ENCODE measurements around the gene COMMD3.

Gene COMMD3

DNA sequence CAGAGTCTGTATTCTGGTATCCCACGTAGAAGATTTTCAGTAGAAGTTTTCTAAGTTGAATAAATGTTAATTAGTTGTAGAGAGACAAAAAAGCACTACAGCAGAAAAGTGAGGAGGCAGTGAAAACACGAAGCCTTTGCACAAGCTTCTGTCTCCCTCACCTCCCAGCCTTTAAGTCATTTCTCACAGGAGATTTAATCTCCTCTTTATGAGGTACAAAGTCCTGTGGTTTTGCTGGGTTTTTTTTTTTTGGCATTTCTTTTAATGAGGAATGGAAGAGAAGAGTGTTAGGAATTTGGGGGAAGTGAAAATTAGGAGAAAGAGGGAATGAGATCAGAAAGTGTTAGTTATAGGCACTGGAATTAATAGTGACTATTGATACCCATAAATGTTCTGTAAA lies 50.6 kb downstream of the COMMD3 start:
- DNase-seq (ENCODE audit: low read depth), result no peak

- no peak for DNase-seq (ENCODE audit: low read depth)
These were observed 51.3 kb downstream of the COMMD3 start for GRCh38 chr10:22367471-22367870.

GRCh38 chr10:22368402-22368801 lies 52.2 kb downstream of the COMMD3 start:
- no peak for DNase-seq (ENCODE audit: low read depth)

DNA sequence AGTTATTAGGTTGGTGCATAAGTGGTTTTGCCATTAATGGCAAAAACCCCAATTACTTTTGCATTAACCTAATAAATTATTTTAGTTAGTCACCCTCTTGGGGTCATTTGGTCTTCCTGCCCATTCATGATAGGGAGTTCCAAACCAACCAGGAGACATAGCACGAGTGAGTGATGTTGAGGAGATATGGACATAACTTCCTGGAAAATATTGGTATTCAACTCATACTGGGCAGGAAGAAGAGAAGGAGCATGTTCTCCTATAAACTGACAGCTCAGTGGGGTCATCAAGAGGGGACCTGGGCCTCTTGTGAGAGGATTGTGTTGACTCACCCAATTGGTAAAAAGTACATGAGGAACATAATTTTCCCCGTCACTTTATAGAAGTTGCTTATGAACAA lies 52.8 kb downstream of the COMMD3 start:
- no peak for DNase-seq (ENCODE audit: low read depth)

DNA sequence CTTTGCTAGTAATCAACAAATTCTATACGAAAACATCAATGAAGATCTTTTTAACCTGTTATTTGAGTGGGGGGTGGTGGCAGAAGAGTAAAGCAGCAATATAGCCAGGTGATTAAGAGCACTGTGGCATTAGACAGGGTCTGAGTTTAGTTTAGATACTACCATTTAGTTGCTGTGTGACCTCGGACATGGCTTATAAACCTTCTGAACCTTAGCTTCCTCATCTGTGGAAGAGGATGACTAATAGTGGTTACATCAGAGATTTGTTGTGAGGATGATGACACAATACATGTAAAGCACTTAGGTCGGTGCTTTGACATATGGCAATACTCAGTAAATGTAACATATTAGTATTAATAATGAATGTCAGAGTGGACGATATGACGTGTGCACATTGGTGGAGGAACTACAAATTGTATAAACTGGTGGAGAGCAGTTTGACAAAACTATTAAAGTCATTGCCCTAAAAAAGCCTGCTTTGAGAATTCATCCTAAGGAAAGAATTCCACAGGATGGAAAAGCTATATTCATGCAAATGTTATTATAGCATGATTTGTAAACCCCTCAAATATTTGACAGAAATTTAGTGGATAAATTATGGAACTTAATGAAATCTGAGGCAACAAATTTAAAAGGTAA lies 53.4 kb downstream of the COMMD3 start:
- DNase-seq (ENCODE audit: low read depth), result no peak
